Measurements from ENCODE around the gene APOA4. TPM values are rescaled to one million over a fixed set of nuclear protein-coding genes. Genes with fewer than 3 reads are reported as not detected.

The APOA4 gene
- total RNA-seq, 1 donor from 2014 or later = not detected

DNA sequence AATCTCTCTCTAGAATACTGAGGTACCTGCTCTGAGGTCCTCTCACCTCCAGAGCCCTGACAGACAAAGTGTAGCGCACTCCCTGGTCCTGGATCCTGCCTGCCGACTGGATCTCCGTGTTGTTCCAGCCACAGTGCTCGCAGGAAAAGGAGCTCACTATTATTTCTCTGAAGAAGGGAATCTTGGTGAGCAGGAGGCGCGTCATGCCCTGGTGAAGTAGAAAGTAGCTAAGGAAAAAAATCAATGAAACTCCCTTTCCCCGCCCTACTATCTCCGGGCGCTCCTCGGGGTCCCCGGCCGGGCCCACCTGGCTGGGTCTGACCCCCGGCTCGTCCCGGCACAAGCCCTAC lies 35.7 kb downstream of the APOA4 start:
- Histone ChIP-seq H3K4me3 (peak overlapping the region; percentile 85), H3K27ac (replicated peaks) (peak overlapping the region; percentile 89), H3K36me3 (peaks cover 44% of the 10 kb centered on the region), H3K9me3 (replicated peaks) (no peaks in the 10 kb centered on the region), H3K4me1 (peaks cover 33% of the 10 kb centered on the region), H3K27me3 (ENCODE audit: low read depth) (no peaks in the 10 kb centered on the region)
- DNase-seq = no peak
- intact Hi-C loops (cut with micrococcal nuclease) = loop anchor here (5.0 kb wide), 1 partner anchor 320 kb away; no protein-coding TSS in a partner anchor
- TF ChIP-seq, protein P1, sequence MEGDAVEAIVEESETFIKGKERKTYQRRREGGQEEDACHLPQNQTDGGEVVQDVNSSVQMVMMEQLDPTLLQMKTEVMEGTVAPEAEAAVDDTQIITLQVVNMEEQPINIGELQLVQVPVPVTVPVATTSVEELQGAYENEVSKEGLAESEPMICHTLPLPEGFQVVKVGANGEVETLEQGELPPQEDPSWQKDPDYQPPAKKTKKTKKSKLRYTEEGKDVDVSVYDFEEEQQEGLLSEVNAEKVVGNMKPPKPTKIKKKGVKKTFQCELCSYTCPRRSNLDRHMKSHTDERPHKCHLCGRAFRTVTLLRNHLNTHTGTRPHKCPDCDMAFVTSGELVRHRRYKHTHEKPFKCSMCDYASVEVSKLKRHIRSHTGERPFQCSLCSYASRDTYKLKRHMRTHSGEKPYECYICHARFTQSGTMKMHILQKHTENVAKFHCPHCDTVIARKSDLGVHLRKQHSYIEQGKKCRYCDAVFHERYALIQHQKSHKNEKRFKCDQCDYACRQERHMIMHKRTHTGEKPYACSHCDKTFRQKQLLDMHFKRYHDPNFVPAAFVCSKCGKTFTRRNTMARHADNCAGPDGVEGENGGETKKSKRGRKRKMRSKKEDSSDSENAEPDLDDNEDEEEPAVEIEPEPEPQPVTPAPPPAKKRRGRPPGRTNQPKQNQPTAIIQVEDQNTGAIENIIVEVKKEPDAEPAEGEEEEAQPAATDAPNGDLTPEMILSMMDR (IDR thresholded peaks at IDR 0.05; ENCODE audit: borderline replicate concordance) = no peak

DNA sequence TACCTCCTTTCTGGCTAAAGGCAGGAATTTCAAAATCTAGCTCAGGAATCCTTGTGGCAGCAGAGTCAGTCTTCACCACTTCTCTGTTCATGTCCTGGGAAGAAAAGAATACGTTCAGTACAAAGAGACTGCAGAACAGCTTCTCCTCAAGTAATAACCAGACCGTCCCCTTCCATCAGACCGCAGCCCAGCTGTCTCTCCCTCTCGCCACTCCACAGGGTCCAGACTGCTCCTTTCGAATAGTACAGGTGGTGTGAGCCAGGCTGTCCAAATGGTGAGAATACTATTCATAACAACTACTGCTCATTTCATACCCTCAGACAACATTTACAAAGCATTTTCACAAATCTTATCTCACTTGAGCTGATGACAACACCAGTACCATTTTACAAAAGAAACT lies 36.1 kb downstream of the APOA4 start:
- TF ChIP-seq, protein P1 (IDR thresholded peaks at IDR 0.05; ENCODE audit: borderline replicate concordance) = no peak
- intact Hi-C loops (cut with micrococcal nuclease) = loop anchor here (5.0 kb wide), 1 partner anchor 320 kb away; no protein-coding TSS in a partner anchor
- Histone ChIP-seq H3K27me3 (ENCODE audit: low read depth) (no peaks in the 10 kb centered on the region), H3K36me3 (peaks cover 48% of the 10 kb centered on the region), H3K27ac (replicated peaks) (no peak overlapping the region), H3K9me3 (replicated peaks) (no peaks in the 10 kb centered on the region), H3K4me3 (peak overlapping the region; percentile 85), H3K4me1 (peaks cover 33% of the 10 kb centered on the region)
- DNase-seq = no peak

DNA sequence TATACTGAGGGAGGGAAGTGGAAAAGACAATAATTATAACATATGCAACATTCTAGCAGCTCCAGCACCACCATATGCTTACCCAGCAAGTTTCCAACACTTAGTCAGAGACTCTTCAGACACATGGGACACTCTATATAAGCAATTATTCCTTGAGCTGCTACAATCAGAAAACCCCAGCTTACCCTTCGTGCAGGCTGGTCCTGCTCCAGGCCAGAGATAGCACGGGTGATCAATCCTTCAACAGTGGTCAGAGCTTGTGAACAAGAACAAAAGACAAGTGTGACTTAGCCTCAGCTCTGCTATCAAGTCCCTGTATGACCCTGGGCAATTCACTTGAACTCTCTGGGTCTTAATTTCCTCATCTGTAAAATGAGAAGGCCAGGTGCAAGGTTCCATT lies 36.8 kb downstream of the APOA4 start:
- peaks cover 54% of the 10 kb centered on the region for H3K36me3 ChIP-seq
- peaks cover 29% of the 10 kb centered on the region for H3K4me1 ChIP-seq
- TF ChIP-seq, protein P1 (IDR thresholded peaks at IDR 0.05; ENCODE audit: borderline replicate concordance) = no peak
- intact Hi-C loops (cut with micrococcal nuclease) = loop anchor here (5.0 kb wide), 1 partner anchor 321 kb away; no protein-coding TSS in a partner anchor
- no peaks in the 10 kb centered on the region for H3K9me3 ChIP-seq (replicated peaks)
- H3K4me3 ChIP-seq = peak overlapping the region; percentile 85
- no peak for DNase-seq
- no peak overlapping the region for H3K27ac ChIP-seq (replicated peaks)
- H3K27me3 ChIP-seq (ENCODE audit: low read depth) = no peaks in the 10 kb centered on the region

DNA sequence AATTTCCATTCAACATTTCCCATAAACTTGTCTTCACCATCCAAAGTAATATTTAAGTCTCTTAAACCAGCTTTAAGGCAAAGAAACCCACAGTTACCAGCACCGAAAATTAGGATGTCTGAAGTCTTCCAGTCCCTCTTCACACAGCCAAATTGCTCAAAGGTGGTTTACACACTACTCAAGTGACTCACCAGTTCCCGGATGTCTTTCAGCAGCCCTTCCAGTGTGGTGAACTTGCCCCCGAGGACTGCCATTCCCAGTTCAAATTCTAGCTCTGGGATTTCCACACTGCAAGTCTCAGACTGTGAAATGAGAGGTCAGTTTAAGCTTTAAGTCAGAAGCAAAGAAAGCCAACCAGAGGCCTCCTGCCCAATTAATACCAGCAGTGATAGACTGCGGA lies 40.4 kb downstream of the APOA4 start:
- no peak overlapping the region for H3K4me3 ChIP-seq
- no peaks in the 10 kb centered on the region for H3K27me3 ChIP-seq (ENCODE audit: low read depth)
- no peak overlapping the region for H3K27ac ChIP-seq (replicated peaks)
- intact Hi-C loops (cut with micrococcal nuclease) = no loop called here
- peaks cover 16% of the 10 kb centered on the region for H3K4me1 ChIP-seq
- H3K9me3 ChIP-seq (replicated peaks) = no peaks in the 10 kb centered on the region
- TF ChIP-seq, protein P1 (IDR thresholded peaks at IDR 0.05; ENCODE audit: borderline replicate concordance) = no peak
- H3K36me3 ChIP-seq = peaks cover 90% of the 10 kb centered on the region
- no peak for DNase-seq

DNA sequence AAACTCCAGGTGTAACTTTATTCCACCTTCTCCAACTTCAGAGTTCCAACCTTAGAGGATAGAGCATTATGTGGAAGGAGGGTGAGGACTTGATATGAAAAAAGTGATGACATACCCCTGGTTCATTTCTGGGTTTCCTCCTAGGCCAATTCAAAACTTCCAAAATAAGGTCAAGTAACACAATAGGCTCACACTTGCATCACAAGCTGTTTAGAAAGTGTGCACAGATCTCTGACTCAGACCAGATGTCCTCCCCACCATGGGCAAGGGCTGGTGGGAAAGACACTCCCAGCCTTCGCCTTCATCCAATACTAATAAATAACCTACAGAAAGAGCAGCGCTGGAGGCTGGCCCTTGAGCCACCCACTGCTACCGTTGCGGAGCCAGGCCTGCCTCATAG lies 44.5 kb downstream of the APOA4 start:
- TF ChIP-seq, protein P1 (IDR thresholded peaks at IDR 0.05; ENCODE audit: borderline replicate concordance) = no peak
- Histone ChIP-seq H3K4me3 (no peak overlapping the region), H3K9me3 (replicated peaks) (no peaks in the 10 kb centered on the region), H3K27me3 (ENCODE audit: low read depth) (no peaks in the 10 kb centered on the region), H3K27ac (replicated peaks) (no peak overlapping the region), H3K4me1 (peaks cover 3% of the 10 kb centered on the region), H3K36me3 (peaks cover 63% of the 10 kb centered on the region)
- intact Hi-C loops (cut with micrococcal nuclease) = no loop called here
- no peak for DNase-seq
